Measurements from ENCODE around the gene PSTPIP2. TPM values are rescaled to one million over a fixed set of nuclear protein-coding genes. Genes with fewer than 3 reads are reported as not detected.
A peak's percentile ranks its signal among the peaks of the same experiment; 100 is the strongest.
"Not testable (repeated sequence)": the region's sequence is repeated elsewhere in the genome, so short reads cannot be mapped to it uniquely, and the experiment has no call there.

Gene PSTPIP2
- total RNA-seq, 2 experiments from 2014 or later: 14.3 TPM

GRCh38 chr18:46095532-46095931 lies 23.5 kb upstream of the PSTPIP2 start:
- no peaks in the 10 kb centered on the region for H3K27me3 Mint-ChIP-seq (ENCODE audit: low read depth)
- CTCF ChIA-PET: interaction anchor here (0.7 kb wide), 1 partner anchor 1479 kb away, joined by 4 read pairs; no protein-coding TSS in a partner anchor
- H3K36me3 Mint-ChIP-seq (ENCODE audit: low read depth): peaks cover 29% of the 10 kb centered on the region
- intact Hi-C loops (cut with micrococcal nuclease): loop anchor here (5.0 kb wide), 1 partner anchor 822 kb away; the partner anchor contains the start of genes KATNAL2 and PIAS2
- no peak for DNase-seq
- no peak overlapping the region for H3K4me3 Mint-ChIP-seq
- peaks cover 47% of the 10 kb centered on the region for H3K4me1 Mint-ChIP-seq (ENCODE audit: low read depth)
- no peaks in the 10 kb centered on the region for H3K9me3 Mint-ChIP-seq
- no peak overlapping the region for H3K27ac Mint-ChIP-seq

- H3K9me3 Mint-ChIP-seq; DNase-seq; CTCF ChIA-PET; H3K27me3 Mint-ChIP-seq (ENCODE audit: low read depth); intact Hi-C loops (cut with micrococcal nuclease); H3K27ac Mint-ChIP-seq; H3K4me3 Mint-ChIP-seq: not testable (repeated sequence)
- H3K36me3 Mint-ChIP-seq (ENCODE audit: low read depth): peaks cover 69% of the 10 kb centered on the region
- peaks cover 18% of the 10 kb centered on the region for H3K4me1 Mint-ChIP-seq (ENCODE audit: low read depth)
Observed at GRCh38 chr18:46088501-46088900, 16.4 kb upstream of the PSTPIP2 start.

- Mint-ChIP-seq H3K4me1 (ENCODE audit: low read depth) (peaks cover 2% of the 10 kb centered on the region), H3K27ac (no peak overlapping the region), H3K9me3 (no peaks in the 10 kb centered on the region), H3K36me3 (ENCODE audit: low read depth) (peaks cover 56% of the 10 kb centered on the region), H3K4me3 (no peak overlapping the region), H3K27me3 (ENCODE audit: low read depth) (no peaks in the 10 kb centered on the region)
- CTCF ChIA-PET: interaction anchor here (0.6 to 2.4 kb wide), 2 partner anchors 11 to 58 kb away, joined by 4 to 20 read pairs; partner anchors contain the start of gene PSTPIP2
- no peak for DNase-seq
- intact Hi-C loops (cut with micrococcal nuclease): no loop called here
Observed at GRCh38 chr18:46084431-46084830, 12.4 kb upstream of the PSTPIP2 start.

DNA sequence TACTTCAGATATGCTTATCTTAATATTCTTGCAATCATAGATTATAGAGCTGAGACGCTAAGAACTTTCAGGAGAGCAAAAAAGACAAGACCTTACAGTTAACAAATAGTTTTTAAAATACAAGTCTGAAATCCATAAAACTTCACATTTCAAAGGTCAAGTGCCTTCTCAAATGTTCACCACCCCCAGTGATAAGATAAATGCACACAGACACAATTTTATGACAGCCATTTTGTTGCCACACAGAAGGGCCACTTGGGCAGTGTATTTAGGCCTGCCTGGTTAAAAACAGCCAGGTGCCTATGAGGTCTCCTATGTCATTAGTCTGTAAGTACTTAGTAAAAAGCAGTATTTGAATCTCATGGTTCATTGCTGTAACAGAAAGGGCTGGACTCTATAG lies 8.1 kb upstream of the PSTPIP2 start:
- CTCF ChIA-PET: no interaction called here
- intact Hi-C loops (cut with micrococcal nuclease): no loop called here
- Mint-ChIP-seq H3K27me3 (ENCODE audit: low read depth) (no peaks in the 10 kb centered on the region), H3K27ac (no peak overlapping the region), H3K36me3 (ENCODE audit: low read depth) (peaks cover 29% of the 10 kb centered on the region), H3K4me3 (no peak overlapping the region), H3K9me3 (no peaks in the 10 kb centered on the region), H3K4me1 (ENCODE audit: low read depth) (no peaks in the 10 kb centered on the region)
- DNase-seq: no peak

DNA sequence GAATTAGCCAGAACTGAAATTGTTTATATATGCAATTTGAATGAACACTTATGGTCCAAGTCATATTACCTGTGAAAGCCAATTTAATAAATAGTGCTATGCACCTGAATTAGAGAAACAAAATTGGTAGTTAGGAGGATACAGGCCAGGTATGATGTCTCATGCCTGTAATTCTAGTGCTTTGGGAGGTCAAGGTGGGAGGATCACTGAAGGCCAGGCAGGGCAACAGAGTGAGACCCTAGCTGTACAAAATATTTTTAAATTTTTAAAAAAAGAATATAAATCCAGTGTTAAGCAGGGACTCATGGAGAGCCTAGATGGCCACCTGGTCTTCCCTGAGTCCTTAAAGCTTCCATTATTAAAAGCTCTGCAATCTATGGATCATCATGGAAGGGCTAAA lies 7.3 kb upstream of the PSTPIP2 start:
- peaks cover 24% of the 10 kb centered on the region for H3K36me3 Mint-ChIP-seq (ENCODE audit: low read depth)
- no peaks in the 10 kb centered on the region for H3K9me3 Mint-ChIP-seq
- CTCF ChIA-PET: no interaction called here
- H3K27me3 Mint-ChIP-seq (ENCODE audit: low read depth): no peaks in the 10 kb centered on the region
- intact Hi-C loops (cut with micrococcal nuclease): no loop called here
- H3K4me3 Mint-ChIP-seq: no peak overlapping the region
- H3K27ac Mint-ChIP-seq: no peak overlapping the region
- DNase-seq: no peak
- no peaks in the 10 kb centered on the region for H3K4me1 Mint-ChIP-seq (ENCODE audit: low read depth)

- Mint-ChIP-seq H3K27me3 (ENCODE audit: low read depth) (no peaks in the 10 kb centered on the region), H3K36me3 (ENCODE audit: low read depth) (peaks cover 2% of the 10 kb centered on the region), H3K27ac (no peak overlapping the region), H3K4me1 (ENCODE audit: low read depth) (peaks cover 40% of the 10 kb centered on the region), H3K4me3 (no peak overlapping the region), H3K9me3 (no peaks in the 10 kb centered on the region)
- CTCF ChIA-PET: interaction anchor here (0.6 to 4.2 kb wide), 55 partner anchors 9 to 1094 kb away, joined by 3 to 53 read pairs (median 4); partner anchors contain the start of gene SLC14A1
- intact Hi-C loops (cut with micrococcal nuclease): loop anchor here (1.0 to 2.0 kb wide), 12 partner anchors 45 to 452 kb away; no protein-coding TSS in a partner anchor
- DNase-seq: peak; percentile 75
Observed at GRCh38 chr18:46073474-46074331, 1.6 kb upstream of the PSTPIP2 start.

- intact Hi-C loops (cut with micrococcal nuclease): loop anchor here (1.0 to 2.0 kb wide), 12 partner anchors 45 to 452 kb away; no protein-coding TSS in a partner anchor
- DNase-seq: no peak
- Mint-ChIP-seq H3K4me1 (ENCODE audit: low read depth) (peaks cover 42% of the 10 kb centered on the region), H3K4me3 (peak overlapping the region; percentile 81), H3K9me3 (no peaks in the 10 kb centered on the region), H3K36me3 (ENCODE audit: low read depth) (peaks cover 2% of the 10 kb centered on the region), H3K27ac (no peak overlapping the region), H3K27me3 (ENCODE audit: low read depth) (no peaks in the 10 kb centered on the region)
- CTCF ChIA-PET: interaction anchor here (0.7 to 4.2 kb wide), 41 partner anchors 9 to 409 kb away, joined by 3 to 53 read pairs (median 5); a partner anchor contains a TSS
Observed at GRCh38 chr18:46072959-46073358, 899 bp upstream of the PSTPIP2 start.

- H3K36me3 Mint-ChIP-seq (ENCODE audit: low read depth): no peaks in the 10 kb centered on the region
- intact Hi-C loops (cut with micrococcal nuclease): loop anchor here (2.0 kb wide), 1 partner anchor 110 kb away; no protein-coding TSS in a partner anchor
- peaks cover 42% of the 10 kb centered on the region for H3K4me1 Mint-ChIP-seq (ENCODE audit: low read depth)
- CTCF ChIA-PET: interaction anchor here (0.7 to 4.2 kb wide), 26 partner anchors 8 to 408 kb away, joined by 3 to 53 read pairs (median 5); a partner anchor contains a TSS
- H3K9me3 Mint-ChIP-seq: no peaks in the 10 kb centered on the region
- H3K4me3 Mint-ChIP-seq: peak overlapping the region; percentile 81
- no peak for DNase-seq
- H3K27ac Mint-ChIP-seq: no peak overlapping the region
- H3K27me3 Mint-ChIP-seq (ENCODE audit: low read depth): no peaks in the 10 kb centered on the region
Observed at GRCh38 chr18:46072376-46072867, 362 bp upstream of the PSTPIP2 start.

DNA sequence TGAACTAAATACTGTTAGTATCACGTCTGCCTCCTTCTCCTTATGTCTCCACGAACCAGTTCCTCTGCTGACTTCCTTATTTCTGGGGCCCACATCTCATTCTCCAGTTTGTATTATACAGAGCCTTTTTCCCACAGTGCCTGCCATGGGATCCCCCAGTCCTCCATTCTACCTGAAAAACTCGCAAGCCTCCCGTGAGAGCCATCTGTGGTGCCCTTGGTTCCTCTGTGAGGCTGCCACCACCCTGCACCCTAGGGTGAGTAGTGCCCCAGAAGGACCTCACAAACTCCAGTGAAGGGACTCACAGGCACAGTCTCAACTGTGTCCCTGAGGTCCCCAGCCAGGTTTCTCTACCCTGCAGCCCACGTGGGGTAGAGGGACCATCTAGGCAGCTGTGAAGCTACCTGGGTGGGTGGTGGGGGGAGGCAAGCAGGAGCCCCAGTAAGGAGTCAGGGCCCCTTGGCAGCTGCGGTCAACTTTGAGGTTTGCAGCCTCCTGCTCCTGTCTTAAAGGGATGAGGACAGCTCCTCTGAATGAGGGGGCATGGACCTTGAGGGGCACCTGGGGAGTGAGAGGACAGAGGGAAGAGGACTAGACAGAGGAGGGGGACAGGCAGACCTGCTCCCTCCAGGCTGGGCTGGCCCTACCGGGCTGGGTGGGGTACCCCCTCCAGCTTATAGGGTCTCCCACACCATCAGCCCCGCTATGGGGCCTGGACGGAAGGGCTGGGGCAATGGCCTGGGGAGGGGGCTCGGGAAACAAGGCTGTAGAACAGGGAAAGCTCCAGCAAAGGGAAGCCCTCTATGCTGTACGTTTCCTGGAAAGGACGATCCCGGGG lies 1.0 kb downstream of the PSTPIP2 start:
- H3K27me3 Mint-ChIP-seq (ENCODE audit: low read depth): no peaks in the 10 kb centered on the region
- H3K9me3 Mint-ChIP-seq: no peaks in the 10 kb centered on the region
- H3K4me1 Mint-ChIP-seq (ENCODE audit: low read depth): peaks cover 42% of the 10 kb centered on the region
- no peak overlapping the region for H3K27ac Mint-ChIP-seq
- H3K4me3 Mint-ChIP-seq: peak overlapping the region; percentile 73
- peak; percentile 30 for DNase-seq
- H3K36me3 Mint-ChIP-seq (ENCODE audit: low read depth): peaks cover 2% of the 10 kb centered on the region
- CTCF ChIA-PET: interaction anchor here (0.6 to 4.2 kb wide), 13 partner anchors 16 to 407 kb away, joined by 3 to 53 read pairs (median 3); no protein-coding TSS in a partner anchor
- intact Hi-C loops (cut with micrococcal nuclease): loop anchor here (1.0 kb wide), 1 partner anchor 401 kb away; no protein-coding TSS in a partner anchor

DNA sequence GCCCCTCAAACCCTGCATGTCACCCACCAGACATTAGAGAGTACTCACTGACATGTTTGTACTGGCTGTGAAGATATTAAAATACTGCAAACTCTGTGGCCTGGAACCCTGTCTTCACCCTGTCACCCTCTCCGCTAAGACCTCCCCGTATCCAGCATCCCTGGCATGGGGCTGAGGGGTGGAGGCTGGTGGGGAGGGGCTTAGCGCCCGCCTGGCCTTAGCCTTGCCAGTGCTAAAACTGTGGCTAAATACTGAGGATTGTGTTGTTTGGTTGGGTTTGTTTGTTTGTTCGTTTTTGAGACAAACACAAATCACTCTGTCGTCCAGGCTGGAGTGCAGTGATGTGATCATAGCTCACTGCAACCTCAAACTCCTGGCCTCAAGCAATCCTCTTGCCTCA lies 1.8 kb downstream of the PSTPIP2 start:
- H3K9me3 Mint-ChIP-seq: no peaks in the 10 kb centered on the region
- H3K4me1 Mint-ChIP-seq (ENCODE audit: low read depth): peaks cover 42% of the 10 kb centered on the region
- H3K27ac Mint-ChIP-seq: no peak overlapping the region
- DNase-seq: no peak
- intact Hi-C loops (cut with micrococcal nuclease): no loop called here
- no peaks in the 10 kb centered on the region for H3K27me3 Mint-ChIP-seq (ENCODE audit: low read depth)
- peaks cover 2% of the 10 kb centered on the region for H3K36me3 Mint-ChIP-seq (ENCODE audit: low read depth)
- no peak overlapping the region for H3K4me3 Mint-ChIP-seq
- CTCF ChIA-PET: interaction anchor here (0.7 to 1.8 kb wide), 4 partner anchors 29 to 406 kb away, joined by 3 to 4 read pairs (median 3); no protein-coding TSS in a partner anchor

DNA sequence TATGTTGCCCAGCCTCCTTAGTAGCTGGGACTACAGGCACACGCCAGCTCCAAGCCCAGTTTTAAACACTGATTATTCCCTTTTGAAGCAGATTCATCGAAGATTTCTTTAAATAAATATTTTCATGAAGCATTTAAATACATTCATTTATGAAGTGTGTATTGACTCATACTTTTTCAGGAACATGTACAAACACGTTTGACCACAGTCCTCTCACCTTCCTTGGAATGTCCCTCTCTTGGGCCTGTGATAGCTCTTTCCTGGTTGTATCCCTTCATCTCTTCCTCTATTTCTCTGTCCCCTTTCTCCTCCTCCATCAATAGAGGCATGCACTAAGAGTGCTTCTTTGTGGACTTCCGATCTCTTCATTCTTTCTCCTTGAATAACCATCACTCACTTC lies 2.5 kb downstream of the PSTPIP2 start:
- Mint-ChIP-seq H3K4me1 (ENCODE audit: low read depth) (peaks cover 42% of the 10 kb centered on the region), H3K27ac (no peak overlapping the region), H3K36me3 (ENCODE audit: low read depth) (peaks cover 2% of the 10 kb centered on the region), H3K27me3 (ENCODE audit: low read depth) (no peaks in the 10 kb centered on the region), H3K9me3 (no peaks in the 10 kb centered on the region), H3K4me3 (no peak overlapping the region)
- CTCF ChIA-PET: interaction anchor here (0.7 to 1.2 kb wide), 4 partner anchors 14 to 405 kb away, joined by 3 read pairs; no protein-coding TSS in a partner anchor
- intact Hi-C loops (cut with micrococcal nuclease): loop anchor here (1.0 kb wide), 3 partner anchors 14 to 56 kb away; no protein-coding TSS in a partner anchor
- no peak for DNase-seq

Data from activated naive CD4-positive, alpha-beta T cell treated with anti-CD3 and anti-CD28 coated beads for 36 hours (primary cell).